HEK293T (cell line): Measurements from ENCODE around the gene PJA1.

Experiments used
- CTCF ChIA-PET: fragments of 350-600 bp; formaldehyde crosslinking; extraction: SDS; loops from one replicate; lab custom pipeline; 2021; ENCODE audit warnings: antibody characterized with exemption, inconsistent platforms; lab: Yijun Ruan, JAX
- POLR2A ChIA-PET: fragments of 350-600 bp; formaldehyde crosslinking; extraction: SDS; loops from one replicate; lab custom pipeline; 2020; ENCODE audit warnings: antibody characterized with exemption, inconsistent platforms; lab: Yijun Ruan, JAX
- DNase-seq: peaks from one replicate; pipeline ENCODE4 v3.0.0; 2012; ENCODE audit warnings: mixed read lengths; ENCODE audit errors: extremely low spot score
- ARNT ChIP-seq: fragments of 450-650 bp; IDR thresholded peaks from 2 replicates; pipeline ENCODE4 v1.6.1; 2017; ENCODE audit warnings: mild to moderate bottlenecking
- BHLHE40 ChIP-seq: fragments of 450-650 bp; IDR thresholded peaks from 2 replicates; pipeline ENCODE4 v1.6.1; 2016; ENCODE audit warnings: mild to moderate bottlenecking, moderate library complexity, borderline replicate concordance
- CTBP1 ChIP-seq: fragments of 450-650 bp; IDR thresholded peaks from 2 replicates; pipeline ENCODE4 v1.6.1; 2016; ENCODE audit warnings: borderline replicate concordance
- ELF4 ChIP-seq: fragments of 450-650 bp; IDR thresholded peaks from 2 replicates; pipeline ENCODE4 v1.6.1; 2017; ENCODE audit warnings: antibody characterized with exemption
- FOXA1 ChIP-seq: fragments of 450-650 bp; IDR thresholded peaks from 2 replicates; pipeline ENCODE4 v1.6.1; 2016; ENCODE audit warnings: mild to moderate bottlenecking
- FOXK2 ChIP-seq: fragments of 450-650 bp; IDR thresholded peaks from 2 replicates; pipeline ENCODE4 v1.6.1; 2016; ENCODE audit warnings: mild to moderate bottlenecking
- FOXM1 ChIP-seq: fragments of 450-650 bp; IDR thresholded peaks from 2 replicates; pipeline ENCODE4 v1.6.1; 2017; ENCODE audit warnings: mild to moderate bottlenecking, borderline replicate concordance
- HDGF ChIP-seq: fragments of 450-650 bp; IDR thresholded peaks from 2 replicates; pipeline ENCODE4 v1.6.1; 2017; ENCODE audit warnings: antibody characterized with exemption, borderline replicate concordance
- L3MBTL2 ChIP-seq: fragments of 450-650 bp; conservative IDR thresholded peaks from 2 replicates; pipeline ENCODE4 v1.6.1; 2016; ENCODE audit warnings: mild to moderate bottlenecking
- LEF1 ChIP-seq: fragments of 450-650 bp; IDR thresholded peaks from 2 replicates; pipeline ENCODE4 v1.6.1; 2017; ENCODE audit warnings: mild to moderate bottlenecking, borderline replicate concordance
- NFRKB ChIP-seq: fragments of 450-650 bp; IDR thresholded peaks from 2 replicates; pipeline ENCODE4 v1.6.1; 2016; ENCODE audit warnings: mild to moderate bottlenecking, moderate library complexity
- PKNOX1 ChIP-seq: fragments of 450-650 bp; IDR thresholded peaks from 2 replicates; pipeline ENCODE4 v1.6.1; 2016
- SP1 ChIP-seq: fragments of 450-650 bp; IDR thresholded peaks from 2 replicates; pipeline ENCODE4 v1.6.1; 2017
- SUZ12 ChIP-seq: fragments of 450-650 bp; IDR thresholded peaks from 2 replicates; pipeline ENCODE4 v1.6.1; 2016; ENCODE audit warnings: mild to moderate bottlenecking
- TARDBP ChIP-seq: fragments of 450-650 bp; IDR thresholded peaks from 2 replicates; pipeline ENCODE4 v1.6.1; 2016
- ZNF384 ChIP-seq: fragments of 450-650 bp; IDR thresholded peaks from 2 replicates; pipeline ENCODE4 v1.6.1; 2016

PJA1 gene, protein sequence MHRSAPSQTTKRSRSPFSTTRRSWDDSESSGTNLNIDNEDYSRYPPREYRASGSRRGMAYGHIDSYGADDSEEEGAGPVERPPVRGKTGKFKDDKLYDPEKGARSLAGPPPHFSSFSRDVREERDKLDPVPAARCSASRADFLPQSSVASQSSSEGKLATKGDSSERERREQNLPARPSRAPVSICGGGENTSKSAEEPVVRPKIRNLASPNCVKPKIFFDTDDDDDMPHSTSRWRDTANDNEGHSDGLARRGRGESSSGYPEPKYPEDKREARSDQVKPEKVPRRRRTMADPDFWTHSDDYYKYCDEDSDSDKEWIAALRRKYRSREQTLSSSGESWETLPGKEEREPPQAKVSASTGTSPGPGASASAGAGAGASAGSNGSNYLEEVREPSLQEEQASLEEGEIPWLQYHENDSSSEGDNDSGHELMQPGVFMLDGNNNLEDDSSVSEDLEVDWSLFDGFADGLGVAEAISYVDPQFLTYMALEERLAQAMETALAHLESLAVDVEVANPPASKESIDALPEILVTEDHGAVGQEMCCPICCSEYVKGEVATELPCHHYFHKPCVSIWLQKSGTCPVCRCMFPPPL

GRCh38 chrX:69165087-69165651, at the start of gene PJA1:
TSS of gene PJA1 (minus strand) at chrX:69165453. CDS start at chrX:69163073, 2,380 bp downstream.
- ChIA-PET CTCF (no interaction called here), POLR2A (interaction anchor here (0.7 to 1.7 kb wide), 14 partner anchors 10 to 337 kb away, joined by 3 to 7 read pairs (median 3); partner anchors contain the start of gene EFNB1)
- TF ChIP-seq L3MBTL2 (no peak), PKNOX1 (peak; percentile 70), LEF1 (no peak), ZNF384 (no peak), ELF4 (no peak)
- peak; percentile 84 for DNase-seq

GRCh38 chrX:69214463-69214862, 49.2 kb upstream of the PJA1 start:
- no peak for DNase-seq
- TF ChIP-seq FOXA1 (no peak), ELF4 (no peak), CTBP1 (no peak), FOXM1 (no peak), L3MBTL2 (no peak), FOXK2 (no peak), SUZ12 (no peak), NFRKB (no peak), PKNOX1 (no peak), HDGF (no peak), SP1 (no peak), ARNT (no peak), BHLHE40 (no peak)
- CTCF ChIA-PET = no interaction called here
- POLR2A ChIA-PET = interaction anchor here (0.7 to 1.8 kb wide), 2 partner anchors 49 to 386 kb away, joined by 3 to 5 read pairs; partner anchors contain the start of genes EFNB1 and PJA1

DNA sequence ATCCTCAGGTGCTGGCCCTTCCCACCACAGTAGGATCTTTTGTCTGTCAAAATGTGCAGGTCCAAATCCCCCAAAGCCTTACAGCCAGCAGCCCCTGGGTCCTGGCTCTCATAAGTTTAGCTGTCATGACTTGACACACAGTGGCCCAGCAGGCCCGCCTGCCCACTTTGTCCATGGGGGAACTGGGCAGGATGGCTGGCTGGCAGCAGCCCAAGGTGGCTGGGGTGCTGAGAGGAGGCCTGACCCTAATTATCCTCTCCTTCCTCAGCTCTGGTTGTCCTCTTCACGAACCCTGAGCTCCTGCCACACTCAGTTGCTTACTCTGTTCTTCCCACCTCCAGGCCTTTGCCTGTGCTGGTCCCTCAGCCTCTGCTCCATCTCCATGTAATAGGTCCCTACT, 46.4 kb upstream of the PJA1 start:
- POLR2A ChIA-PET = no interaction called here
- no peak for TF ChIP-seq SUZ12
- TF ChIP-seq LEF1 = no peak
- no peak for TF ChIP-seq CTBP1
- TF ChIP-seq FOXA1 = no peak
- no peak for TF ChIP-seq TARDBP
- TF ChIP-seq FOXK2 = no peak
- TF ChIP-seq NFRKB = no peak
- no peak for TF ChIP-seq ZNF384
- TF ChIP-seq FOXM1 = no peak
- TF ChIP-seq SP1 = no peak
- DNase-seq = no peak
- CTCF ChIA-PET = interaction anchor here (0.6 to 1.6 kb wide), 4 partner anchors 10 to 446 kb away, joined by 3 to 11 read pairs (median 4); no protein-coding TSS in a partner anchor

DNA sequence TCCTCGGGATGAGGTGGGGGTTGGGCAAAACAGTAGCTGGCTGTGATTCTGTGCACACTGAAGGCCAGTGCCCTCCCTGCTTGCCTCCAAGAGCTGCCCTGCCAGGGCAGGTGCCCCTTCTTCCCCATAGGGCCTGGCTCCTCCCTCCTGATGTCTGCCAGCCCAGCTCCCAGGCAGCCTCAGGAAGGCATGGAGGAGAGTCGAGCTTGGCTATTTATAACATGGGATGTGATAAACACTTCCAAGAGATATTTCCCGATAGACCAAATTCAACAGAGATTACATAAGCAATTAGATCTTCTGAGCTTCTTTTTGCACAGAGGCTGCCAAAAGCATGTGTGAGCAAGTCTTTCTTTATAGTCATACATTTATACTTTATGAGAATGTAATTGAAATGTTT, 45.3 kb upstream of the PJA1 start:
- POLR2A ChIA-PET = interaction anchor here (1.1 kb wide), 1 partner anchor 130 kb away, joined by 3 read pairs; no protein-coding TSS in a partner anchor
- CTCF ChIA-PET = interaction anchor here (1.0 to 1.5 kb wide), 2 partner anchors 20 to 383 kb away, joined by 3 read pairs; no protein-coding TSS in a partner anchor
- TF ChIP-seq HDGF = no peak
- TF ChIP-seq L3MBTL2 = no peak
- TF ChIP-seq PKNOX1 = no peak
- TF ChIP-seq FOXA1 = no peak
- no peak for TF ChIP-seq ELF4
- no peak for TF ChIP-seq TARDBP
- no peak for TF ChIP-seq NFRKB
- TF ChIP-seq FOXM1 = no peak
- no peak for TF ChIP-seq SUZ12
- no peak for TF ChIP-seq ZNF384
- TF ChIP-seq CTBP1 = no peak
- TF ChIP-seq LEF1 = no peak
- TF ChIP-seq FOXK2 = no peak
- no peak for TF ChIP-seq BHLHE40
- no peak for TF ChIP-seq ARNT
- TF ChIP-seq SP1 = no peak
- no peak for DNase-seq

DNA sequence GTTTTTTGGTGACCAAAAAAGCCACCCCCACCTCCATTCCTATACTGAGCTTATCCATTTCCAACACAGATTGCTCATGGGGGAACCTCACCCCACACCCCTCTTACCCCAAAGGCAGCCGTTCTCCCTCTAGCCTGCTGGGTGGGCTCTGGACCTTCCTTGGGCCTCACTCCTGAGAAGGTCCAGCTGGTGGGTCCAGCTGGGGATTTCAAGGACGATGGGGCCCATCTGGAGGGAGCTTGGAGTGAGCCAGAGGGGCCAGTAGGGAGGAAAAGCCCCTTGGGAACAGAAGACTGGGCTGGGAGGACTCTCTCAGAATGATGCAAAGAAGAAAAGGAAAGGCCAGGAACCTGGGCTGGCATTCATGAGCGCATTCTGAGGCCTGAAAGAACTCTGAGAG, 42.0 kb upstream of the PJA1 start:
- ChIA-PET CTCF (no interaction called here), POLR2A (interaction anchor here (0.6 kb wide), 1 partner anchor 10 kb away, joined by 3 read pairs; no protein-coding TSS in a partner anchor)
- TF ChIP-seq FOXM1 (no peak), BHLHE40 (no peak), SP1 (no peak), HDGF (no peak), ARNT (no peak), ELF4 (no peak), SUZ12 (no peak), ZNF384 (no peak), L3MBTL2 (no peak), FOXK2 (no peak), FOXA1 (no peak), PKNOX1 (no peak), NFRKB (no peak), CTBP1 (no peak), TARDBP (no peak)
- no peak for DNase-seq
